ENCODE measurements around the gene RUBCNL. TPM values are rescaled to one million over a fixed set of nuclear protein-coding genes. Genes with fewer than 3 reads are reported as not detected.
A peak's percentile ranks its signal among the peaks of the same experiment; 100 is the strongest.

The RUBCNL gene
- total RNA-seq, 1 donor from 2014 or later = 3.5 TPM

GRCh38 chr13:46310066-46310465, 77.0 kb downstream of the RUBCNL start:
- no peak for TF ChIP-seq CTCF (IDR thresholded peaks at IDR 0.05)
- ATAC-seq (no peak), DNase-seq (no peak)
- H3K27ac ChIP-seq = no peak overlapping the region
- no peaks in the 10 kb centered on the region for H3K9me3 ChIP-seq
- intact Hi-C loops (cut with DNase I) = no loop called here
- H3K27me3 ChIP-seq (ENCODE audit: low read depth) = no peaks in the 10 kb centered on the region
- no peak overlapping the region for H3K4me3 ChIP-seq
- no peaks in the 10 kb centered on the region for H3K36me3 ChIP-seq
- H3K4me1 ChIP-seq = no peaks in the 10 kb centered on the region

GRCh38 chr13:46307554-46307953, 79.5 kb downstream of the RUBCNL start:
- ATAC-seq (no peak), DNase-seq (no peak)
- no peaks in the 10 kb centered on the region for H3K36me3 ChIP-seq
- H3K27me3 ChIP-seq (ENCODE audit: low read depth) = no peaks in the 10 kb centered on the region
- no peak overlapping the region for H3K27ac ChIP-seq
- H3K9me3 ChIP-seq = no peaks in the 10 kb centered on the region
- TF ChIP-seq CTCF (IDR thresholded peaks at IDR 0.05) = no peak
- peaks cover 4% of the 10 kb centered on the region for H3K4me1 ChIP-seq
- no peak overlapping the region for H3K4me3 ChIP-seq
- intact Hi-C loops (cut with DNase I) = no loop called here

GRCh38 chr13:46304546-46304945, 82.5 kb downstream of the RUBCNL start:
- H3K27me3 ChIP-seq (ENCODE audit: low read depth) = no peaks in the 10 kb centered on the region
- H3K4me3 ChIP-seq = no peak overlapping the region
- DNase-seq (no peak), ATAC-seq (no peak)
- no peak for TF ChIP-seq CTCF (IDR thresholded peaks at IDR 0.05)
- peaks cover 4% of the 10 kb centered on the region for H3K4me1 ChIP-seq
- no peaks in the 10 kb centered on the region for H3K9me3 ChIP-seq
- no peaks in the 10 kb centered on the region for H3K36me3 ChIP-seq
- no peak overlapping the region for H3K27ac ChIP-seq
- intact Hi-C loops (cut with DNase I) = no loop called here

GRCh38 chr13:46303742-46304385, 83.2 kb downstream of the RUBCNL start:
- no peaks in the 10 kb centered on the region for H3K9me3 ChIP-seq
- peaks cover 4% of the 10 kb centered on the region for H3K4me1 ChIP-seq
- H3K27me3 ChIP-seq (ENCODE audit: low read depth) = no peaks in the 10 kb centered on the region
- no peak overlapping the region for H3K27ac ChIP-seq
- peak; percentile 61 to 69 for ATAC-seq
- no peak for DNase-seq
- intact Hi-C loops (cut with DNase I) = no loop called here
- no peak for TF ChIP-seq CTCF (IDR thresholded peaks at IDR 0.05)
- H3K36me3 ChIP-seq = no peaks in the 10 kb centered on the region
- H3K4me3 ChIP-seq = no peak overlapping the region

- H3K4me1 ChIP-seq = peaks cover 32% of the 10 kb centered on the region
Measured at GRCh38 chr13:46297361-46297811, 89.7 kb downstream of the RUBCNL start.

More at GRCh38 chr13:46297361-46297811, 89.7 kb downstream of the RUBCNL start:
- Histone ChIP-seq H3K36me3 (no peaks in the 10 kb centered on the region), H3K4me3 (no peak overlapping the region), H3K27me3 (ENCODE audit: low read depth) (no peaks in the 10 kb centered on the region), H3K27ac (peak overlapping the region; percentile 70), H3K9me3 (no peaks in the 10 kb centered on the region)
- TF ChIP-seq CTCF (IDR thresholded peaks at IDR 0.05) = no peak
- ATAC-seq (peak in 1 of 2 donors; percentile 22), DNase-seq (no peak)
- intact Hi-C loops (cut with DNase I) = no loop called here

All from lower lobe of right lung (tissue), 2 donors.